B cell (primary cell): ENCODE results near the gene TTLL11.

Experiments
- CTCF ChIP-seq: fragments of 200-600 bp; IDR thresholded peaks from one replicate; pipeline ENCODE4 v1.8.0; 2022; ENCODE audit warnings: antibody characterized with exemption, mild to moderate bottlenecking
- EZH2 ChIP-seq: IDR thresholded peaks from 2 replicates; pipeline ENCODE4 v1.6.1; 2012; ENCODE audit warnings: borderline replicate concordance, low read depth, mild to moderate bottlenecking, moderate library complexity, low read length; ENCODE audit not compliant: insufficient read depth, poor library complexity, severe bottlenecking

- TF ChIP-seq CTCF, result peak; percentile 19
- no peak for TF ChIP-seq EZH2
Measured at GRCh38 chr9:122126331-122127261, 33.5 kb upstream of the TTLL11 start.
